ENCODE measurements around the gene GPAM. TPM values are rescaled to one million over a fixed set of nuclear protein-coding genes. Genes with fewer than 3 reads are reported as not detected.
"Not testable (repeated sequence)": the region's sequence is repeated elsewhere in the genome, so short reads cannot be mapped to it uniquely, and the experiment has no call there.

Gene GPAM
- total and polyA plus RNA-seq, 3 donors from 2014 or later, result 25.1 to 37.6 (median 36.7) TPM

DNA sequence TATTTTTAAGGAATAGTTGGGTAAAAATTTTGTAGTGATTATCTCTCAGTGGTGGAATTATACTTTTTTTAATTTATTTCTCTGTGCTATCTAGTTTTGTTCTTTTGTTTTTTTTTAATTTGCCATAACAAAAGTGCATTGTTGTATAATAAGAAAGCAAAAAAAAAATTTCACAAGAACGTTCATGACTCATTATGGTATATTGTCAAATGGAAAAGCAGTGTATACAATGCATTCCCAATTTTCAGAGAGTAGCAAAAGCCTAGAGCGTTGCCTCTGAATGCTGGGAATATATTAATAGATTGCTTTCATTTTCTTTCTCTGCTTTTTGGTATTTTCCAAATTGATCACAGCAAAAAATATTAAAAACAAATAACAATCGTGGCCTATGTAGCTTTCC lies 46.3 kb upstream of the GPAM start:
- no peaks in the 10 kb centered on the region for H3K9me3 ChIP-seq
- intact Hi-C loops (cut with DNase I; ENCODE audit: low total_unique reads), result no loop called here
- no peak overlapping the region for H3K4me3 ChIP-seq
- DNase-seq, result no peak
- TF ChIP-seq, protein P1, sequence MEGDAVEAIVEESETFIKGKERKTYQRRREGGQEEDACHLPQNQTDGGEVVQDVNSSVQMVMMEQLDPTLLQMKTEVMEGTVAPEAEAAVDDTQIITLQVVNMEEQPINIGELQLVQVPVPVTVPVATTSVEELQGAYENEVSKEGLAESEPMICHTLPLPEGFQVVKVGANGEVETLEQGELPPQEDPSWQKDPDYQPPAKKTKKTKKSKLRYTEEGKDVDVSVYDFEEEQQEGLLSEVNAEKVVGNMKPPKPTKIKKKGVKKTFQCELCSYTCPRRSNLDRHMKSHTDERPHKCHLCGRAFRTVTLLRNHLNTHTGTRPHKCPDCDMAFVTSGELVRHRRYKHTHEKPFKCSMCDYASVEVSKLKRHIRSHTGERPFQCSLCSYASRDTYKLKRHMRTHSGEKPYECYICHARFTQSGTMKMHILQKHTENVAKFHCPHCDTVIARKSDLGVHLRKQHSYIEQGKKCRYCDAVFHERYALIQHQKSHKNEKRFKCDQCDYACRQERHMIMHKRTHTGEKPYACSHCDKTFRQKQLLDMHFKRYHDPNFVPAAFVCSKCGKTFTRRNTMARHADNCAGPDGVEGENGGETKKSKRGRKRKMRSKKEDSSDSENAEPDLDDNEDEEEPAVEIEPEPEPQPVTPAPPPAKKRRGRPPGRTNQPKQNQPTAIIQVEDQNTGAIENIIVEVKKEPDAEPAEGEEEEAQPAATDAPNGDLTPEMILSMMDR (IDR thresholded peaks at IDR 0.05), result no peak
- TF ChIP-seq POLR2A (IDR thresholded peaks at IDR 0.05), result no peak
- H3K36me3 ChIP-seq (ENCODE audit: low read depth, missing control alignments), result no peaks in the 10 kb centered on the region
- H3K27me3 ChIP-seq, result no peaks in the 10 kb centered on the region
- no peaks in the 10 kb centered on the region for H3K4me1 ChIP-seq
- WGBS, 2 donors, result 81 to 86% methylated on average over 3 of the region's 3 CpGs
- H3K27ac ChIP-seq, result no peak overlapping the region

DNA sequence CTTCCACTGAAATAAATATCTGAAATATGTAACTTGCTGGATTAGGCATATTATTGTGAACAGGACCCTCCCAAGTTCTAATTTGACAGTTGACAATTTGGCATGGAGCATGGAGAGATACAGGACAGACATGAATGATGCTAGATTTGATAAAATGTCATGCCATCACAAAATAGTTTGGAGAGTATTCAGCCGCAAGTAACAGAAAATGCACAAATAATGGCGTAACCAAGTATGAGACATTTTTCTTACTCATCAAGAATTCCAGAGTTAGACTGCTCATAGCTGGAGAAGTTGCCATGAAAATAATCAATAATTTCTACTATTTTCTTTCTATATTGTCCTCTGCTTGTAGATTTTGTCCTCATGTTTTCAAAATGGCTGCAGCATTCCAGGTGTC lies 45.5 kb upstream of the GPAM start:
- Histone ChIP-seq H3K27me3 (no peaks in the 10 kb centered on the region), H3K4me1 (no peaks in the 10 kb centered on the region), H3K27ac (no peak overlapping the region), H3K9me3 (no peaks in the 10 kb centered on the region), H3K4me3 (no peak overlapping the region), H3K36me3 (ENCODE audit: low read depth, missing control alignments) (no peaks in the 10 kb centered on the region)
- 88 to 97% methylated on average over 2 of the region's 2 CpGs for WGBS, 2 donors
- intact Hi-C loops (cut with DNase I; ENCODE audit: low total_unique reads), result no loop called here
- DNase-seq, result no peak
- TF ChIP-seq, protein P1 (IDR thresholded peaks at IDR 0.05), result no peak
- no peak for TF ChIP-seq POLR2A (IDR thresholded peaks at IDR 0.05)

DNA sequence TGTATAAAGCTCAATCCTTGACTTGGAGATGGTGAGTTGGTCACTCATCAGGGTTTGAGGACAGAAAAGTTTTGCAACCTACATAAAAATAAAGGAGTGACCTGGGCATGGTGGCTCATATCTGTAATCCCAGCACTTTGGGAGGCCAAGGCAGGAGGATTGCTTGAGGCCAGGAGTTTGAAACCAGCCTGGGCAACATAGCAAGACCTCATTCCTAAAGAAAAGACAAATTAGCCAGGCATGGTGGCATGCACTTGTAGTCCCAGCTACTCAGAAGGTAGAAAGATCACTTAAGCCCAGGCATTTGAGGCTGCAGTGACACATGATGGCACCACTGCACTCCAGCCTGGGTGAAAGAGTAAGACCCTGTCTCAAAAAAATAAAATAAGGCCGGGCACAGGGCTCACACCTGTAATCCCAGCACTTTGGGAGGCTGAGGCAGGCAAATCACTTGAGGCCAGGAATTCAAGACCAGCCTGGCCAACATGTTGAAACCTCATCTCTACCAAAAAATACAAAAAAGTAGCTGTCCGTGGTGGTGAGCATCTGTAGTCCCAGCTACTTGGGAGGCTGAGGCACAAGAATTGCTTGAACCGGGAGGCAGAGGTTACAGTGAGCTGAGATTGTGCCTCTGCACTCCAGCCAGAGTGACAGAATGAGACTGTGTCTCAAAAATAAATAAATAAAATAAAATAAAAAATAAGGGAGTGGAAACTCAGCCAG lies 45.0 kb upstream of the GPAM start:
- WGBS, 2 donors, result 94 to 95% methylated on average over 3 of the region's 3 CpGs
- H3K36me3 ChIP-seq (ENCODE audit: low read depth, missing control alignments); H3K4me1 ChIP-seq; H3K27me3 ChIP-seq; DNase-seq; H3K9me3 ChIP-seq; H3K27ac ChIP-seq; H3K4me3 ChIP-seq; intact Hi-C loops (cut with DNase I; ENCODE audit: low total_unique reads): not testable (repeated sequence)

DNA sequence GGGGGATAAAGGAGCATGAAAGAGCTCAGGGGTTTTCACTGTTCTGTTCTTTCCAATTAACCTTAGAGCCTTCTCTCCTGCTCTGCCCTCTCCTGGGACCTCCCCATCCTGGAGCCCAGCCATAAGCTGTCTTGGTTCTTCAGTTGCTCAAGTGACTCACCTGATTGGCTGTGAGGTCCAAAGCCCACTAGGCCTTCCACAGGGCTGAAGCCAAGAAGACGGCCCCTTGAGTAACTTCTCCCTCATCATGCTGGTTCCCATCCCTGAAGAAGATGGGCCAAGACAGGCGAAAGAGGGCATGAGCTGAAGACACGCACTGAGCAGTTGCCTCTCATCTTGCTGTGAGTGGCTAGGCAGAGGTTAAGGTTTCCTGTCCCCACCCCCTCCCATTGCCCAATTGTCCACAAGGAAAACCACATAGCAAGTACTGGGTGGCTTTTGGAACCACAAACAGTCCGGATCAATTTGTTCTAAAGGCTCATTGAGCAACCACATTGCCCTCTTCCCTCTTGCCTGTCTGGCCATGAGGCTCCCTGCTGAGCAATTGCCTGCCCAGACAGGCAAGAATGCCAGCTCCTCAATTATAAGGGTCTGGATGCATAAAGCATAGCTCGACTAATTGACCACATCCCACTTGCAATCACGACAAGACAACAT lies 43.9 kb upstream of the GPAM start:
- 74 to 75% methylated on average over 5 to 6 of the region's 6 CpGs for WGBS, 2 donors
- no peak overlapping the region for H3K4me3 ChIP-seq
- H3K27ac ChIP-seq, result no peak overlapping the region
- H3K27me3 ChIP-seq, result no peaks in the 10 kb centered on the region
- no peaks in the 10 kb centered on the region for H3K4me1 ChIP-seq
- no peak for DNase-seq
- no peaks in the 10 kb centered on the region for H3K9me3 ChIP-seq
- TF ChIP-seq, protein P1 (IDR thresholded peaks at IDR 0.05), result no peak
- TF ChIP-seq POLR2A (IDR thresholded peaks at IDR 0.05), result no peak
- no peaks in the 10 kb centered on the region for H3K36me3 ChIP-seq (ENCODE audit: low read depth, missing control alignments)
- intact Hi-C loops (cut with DNase I; ENCODE audit: low total_unique reads), result no loop called here

DNA sequence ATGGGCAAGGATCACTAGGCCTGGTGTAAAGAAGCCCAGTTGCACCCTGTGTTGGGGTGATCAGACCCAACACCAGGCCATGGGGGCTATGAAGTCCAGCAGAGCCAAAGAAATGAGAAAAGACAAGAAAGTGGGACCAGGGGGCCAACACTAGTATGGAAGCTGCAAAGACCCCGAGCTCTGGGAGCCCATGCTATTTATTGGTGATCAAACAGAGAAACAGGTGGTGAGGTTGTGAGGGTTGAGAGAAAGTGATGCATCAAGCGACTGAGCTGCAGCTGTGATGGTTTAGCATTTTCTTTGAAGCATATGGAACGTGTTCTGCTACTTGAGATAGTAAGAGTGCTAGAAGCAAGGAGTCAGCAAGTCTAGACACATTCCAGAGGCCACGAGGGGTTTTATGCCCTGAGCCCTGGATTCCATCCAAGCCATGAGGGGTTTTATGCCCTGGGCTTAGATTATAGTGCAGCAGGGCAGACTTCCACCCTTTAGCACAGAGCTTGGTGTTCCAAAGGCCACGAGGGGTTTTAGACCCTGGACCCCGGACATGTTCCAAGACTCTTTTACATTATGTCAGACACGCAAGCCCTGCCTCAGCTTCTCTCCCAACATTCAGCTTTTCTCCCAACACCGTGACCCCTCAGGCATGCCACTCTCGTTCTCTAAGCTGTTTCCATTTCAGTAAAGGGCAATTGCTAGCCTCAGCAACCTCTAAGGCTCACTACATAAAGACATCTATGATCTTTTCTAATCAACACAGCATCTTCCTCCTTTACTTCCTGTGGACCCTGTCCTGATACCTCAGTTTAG lies 43.1 kb upstream of the GPAM start:
- no peak for TF ChIP-seq POLR2A (IDR thresholded peaks at IDR 0.05)
- TF ChIP-seq, protein P1 (IDR thresholded peaks at IDR 0.05), result no peak
- 83 to 84% methylated on average over 9 of the region's 9 CpGs for WGBS, 2 donors
- no peaks in the 10 kb centered on the region for H3K9me3 ChIP-seq
- no peak overlapping the region for H3K4me3 ChIP-seq
- H3K27me3 ChIP-seq, result no peaks in the 10 kb centered on the region
- H3K4me1 ChIP-seq, result no peaks in the 10 kb centered on the region
- intact Hi-C loops (cut with DNase I; ENCODE audit: low total_unique reads), result no loop called here
- no peak for DNase-seq
- H3K27ac ChIP-seq, result no peak overlapping the region
- H3K36me3 ChIP-seq (ENCODE audit: low read depth, missing control alignments), result no peaks in the 10 kb centered on the region
